Osteoblast (primary cell): Measurements from ENCODE around the gene GSTA4. TPM values are rescaled to one million over a fixed set of nuclear protein-coding genes. Genes with fewer than 3 reads are reported as not detected.

Experiments used
- DNase-seq: peaks from one replicate; pipeline ENCODE4 v3.0.0; 2011; ENCODE audit warnings: low spot score, mixed read lengths; ENCODE audit not compliant: insufficient read length; ENCODE audit errors: missing footprints
- H2AFZ ChIP-seq: 2 replicates; pipeline ENCODE4 v1.6.0; 2011; ENCODE audit warnings: mild to moderate bottlenecking, low read length
- H3K27ac ChIP-seq: 2 replicates; pipeline ENCODE4 v1.5.1; 2011; ENCODE audit warnings: mild to moderate bottlenecking, low read depth, low read length, moderate library complexity
- H3K27me3 ChIP-seq: 2 replicates; pipeline ENCODE4 v1.6.0; 2012; ENCODE audit warnings: mild to moderate bottlenecking, control low read depth, inconsistent platforms, low read length, moderate library complexity; ENCODE audit not compliant: insufficient read depth
- H3K36me3 ChIP-seq: 2 replicates; pipeline ENCODE4 v1.5.1; 2011; ENCODE audit warnings: mild to moderate bottlenecking, low read length, control low read depth, moderate library complexity; ENCODE audit not compliant: insufficient read depth
- H3K4me1 ChIP-seq: 2 replicates; pipeline ENCODE4 v1.5.1; 2011; ENCODE audit warnings: mild to moderate bottlenecking, low read length, control low read depth, moderate library complexity; ENCODE audit not compliant: insufficient read depth
- H3K4me2 ChIP-seq: 2 replicates; pipeline ENCODE4 v1.6.0; 2011; ENCODE audit warnings: mild to moderate bottlenecking, low read length; ENCODE audit not compliant: insufficient read depth
- H3K4me3 ChIP-seq: fragments of 200-600 bp; sonication (generic); 3 replicates; pipeline ENCODE4 v1.5.1; 2012; ENCODE audit warnings: mild to moderate bottlenecking, low read length, inconsistent platforms; ENCODE audit not compliant: insufficient read depth
- H3K79me2 ChIP-seq: 2 replicates; pipeline ENCODE4 v1.6.0; 2012; ENCODE audit warnings: mild to moderate bottlenecking, low read length, control low read depth, inconsistent platforms; ENCODE audit not compliant: insufficient read depth
- H3K9me3 ChIP-seq: 2 replicates; pipeline ENCODE4 v1.5.1; 2011; ENCODE audit warnings: low read depth, low read length, control low read depth
- H4K20me1 ChIP-seq: 2 replicates; pipeline ENCODE4 v1.6.0; 2012; ENCODE audit warnings: mild to moderate bottlenecking, low read length, control low read depth; ENCODE audit not compliant: insufficient read depth
- CTCF ChIP-seq: IDR thresholded peaks from 2 replicates; pipeline ENCODE4 v1.5.1; 2011; ENCODE audit warnings: mild to moderate bottlenecking, low read depth, low read length, moderate library complexity; ENCODE audit errors: extremely low read depth
- total RNA-seq: library from RNA; depleted of rRNA; stranded (reverse); fragments of >200 nt; gene quantifications from 2 replicates; pipeline ENCODE4 v1.2.3, GENCODE V29; 2012

GSTA4 gene
- total RNA-seq, 1 donor: 36.2 TPM

- Histone ChIP-seq H3K27me3 (no peaks in the 10 kb centered on the region), H3K4me1 (no peaks in the 10 kb centered on the region), H3K4me3 (no peak overlapping the region), H3K79me2 (no peaks in the 10 kb centered on the region), H3K36me3 (no peaks in the 10 kb centered on the region), H3K4me2 (no peak overlapping the region), H3K9me3 (no peaks in the 10 kb centered on the region), H3K27ac (no peak overlapping the region), H4K20me1 (no peaks in the 10 kb centered on the region), H2AFZ (no peak overlapping the region)
- no peak for TF ChIP-seq CTCF
- DNase-seq: no peak
Observed at GRCh38 chr6:52976149-52976548, 18.9 kb downstream of the GSTA4 start.

GRCh38 chr6:52975580-52975979, 19.5 kb downstream of the GSTA4 start:
- H4K20me1 ChIP-seq: no peaks in the 10 kb centered on the region
- no peaks in the 10 kb centered on the region for H3K36me3 ChIP-seq
- no peaks in the 10 kb centered on the region for H3K4me1 ChIP-seq
- H3K4me3 ChIP-seq: no peak overlapping the region
- no peak overlapping the region for H3K4me2 ChIP-seq
- no peak for DNase-seq
- H2AFZ ChIP-seq: no peak overlapping the region
- no peaks in the 10 kb centered on the region for H3K79me2 ChIP-seq
- H3K27ac ChIP-seq: no peak overlapping the region
- H3K9me3 ChIP-seq: no peaks in the 10 kb centered on the region
- no peaks in the 10 kb centered on the region for H3K27me3 ChIP-seq
- no peak for TF ChIP-seq CTCF

- Histone ChIP-seq H3K79me2 (no peaks in the 10 kb centered on the region), H3K4me1 (no peaks in the 10 kb centered on the region), H4K20me1 (no peaks in the 10 kb centered on the region), H3K4me3 (no peak overlapping the region), H2AFZ (no peak overlapping the region), H3K36me3 (no peaks in the 10 kb centered on the region), H3K27me3 (no peaks in the 10 kb centered on the region), H3K27ac (no peak overlapping the region), H3K9me3 (no peaks in the 10 kb centered on the region), H3K4me2 (no peak overlapping the region)
- no peak for TF ChIP-seq CTCF
- no peak for DNase-seq
Observed at GRCh38 chr6:52972989-52973388, 22.1 kb downstream of the GSTA4 start.

- no peak for TF ChIP-seq CTCF
- H3K9me3 ChIP-seq: no peaks in the 10 kb centered on the region
- no peaks in the 10 kb centered on the region for H3K79me2 ChIP-seq
- H3K27ac ChIP-seq: no peak overlapping the region
- no peak overlapping the region for H2AFZ ChIP-seq
- no peak for DNase-seq
- no peak overlapping the region for H3K4me2 ChIP-seq
- H3K36me3 ChIP-seq: no peaks in the 10 kb centered on the region
- no peaks in the 10 kb centered on the region for H3K4me1 ChIP-seq
- H3K4me3 ChIP-seq: no peak overlapping the region
- H3K27me3 ChIP-seq: peaks cover 8% of the 10 kb centered on the region
- H4K20me1 ChIP-seq: no peaks in the 10 kb centered on the region
Observed at GRCh38 chr6:52969359-52969758, 25.7 kb downstream of the GSTA4 start.
